Measurements from ENCODE around the gene DNAJC15. TPM values are rescaled to one million over a fixed set of nuclear protein-coding genes. Genes with fewer than 3 reads are reported as not detected.

Gene DNAJC15
- total RNA-seq, 2 donors from 2014 or later = 7.5 to 15.6 TPM

DNA sequence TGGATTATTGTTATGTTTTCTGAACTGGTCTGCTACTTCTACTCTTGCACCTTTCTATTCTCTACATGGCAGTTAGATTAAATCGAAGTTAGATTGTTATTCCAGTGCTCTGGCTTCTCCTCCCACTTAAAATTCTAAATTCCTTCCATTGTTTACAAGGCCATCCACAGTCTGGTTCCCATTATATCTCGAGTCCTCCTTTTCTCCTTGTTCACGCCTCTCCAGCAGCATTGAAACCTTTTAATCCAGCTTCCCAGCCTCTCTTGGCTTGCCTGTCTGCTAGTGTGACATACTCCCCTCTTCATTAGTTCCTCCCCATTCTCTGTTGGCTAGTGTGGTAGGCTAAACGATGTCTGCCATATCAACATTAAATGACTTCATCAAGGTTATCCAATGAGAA lies 54.5 kb downstream of the DNAJC15 start:
- no peaks in the 10 kb centered on the region for H3K27me3 Mint-ChIP-seq
- peak overlapping the region; percentile 5 for H3K27ac Mint-ChIP-seq
- H3K4me1 Mint-ChIP-seq = peaks cover 24% of the 10 kb centered on the region
- no peak for ATAC-seq (replicated peaks)
- peaks cover 31% of the 10 kb centered on the region for H3K36me3 Mint-ChIP-seq (ENCODE audit: low read depth)
- H3K4me3 Mint-ChIP-seq = no peak overlapping the region
- no peaks in the 10 kb centered on the region for H3K9me3 Mint-ChIP-seq

DNA sequence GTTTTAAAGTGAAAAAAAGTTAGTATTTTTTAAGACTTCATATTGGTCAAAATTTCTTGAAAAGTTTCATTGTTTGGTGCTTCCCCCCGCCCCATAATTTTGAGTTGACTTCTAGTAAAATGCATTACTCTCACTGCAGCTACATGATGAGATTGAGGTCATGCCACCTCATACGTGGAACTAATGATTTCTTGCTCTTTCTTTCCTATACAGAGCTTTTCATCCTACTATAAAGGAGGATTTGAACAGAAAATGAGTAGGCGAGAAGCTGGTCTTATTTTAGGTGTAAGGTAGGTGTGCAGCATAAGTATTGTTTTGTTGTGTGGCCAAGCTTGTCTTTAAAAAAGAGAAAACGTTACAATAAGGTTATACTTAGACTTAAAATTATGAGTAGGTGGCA lies 55.0 kb downstream of the DNAJC15 start:
- peak; percentile 40 for ATAC-seq (replicated peaks)
- Mint-ChIP-seq H3K27ac (no peak overlapping the region), H3K4me3 (no peak overlapping the region)

DNA sequence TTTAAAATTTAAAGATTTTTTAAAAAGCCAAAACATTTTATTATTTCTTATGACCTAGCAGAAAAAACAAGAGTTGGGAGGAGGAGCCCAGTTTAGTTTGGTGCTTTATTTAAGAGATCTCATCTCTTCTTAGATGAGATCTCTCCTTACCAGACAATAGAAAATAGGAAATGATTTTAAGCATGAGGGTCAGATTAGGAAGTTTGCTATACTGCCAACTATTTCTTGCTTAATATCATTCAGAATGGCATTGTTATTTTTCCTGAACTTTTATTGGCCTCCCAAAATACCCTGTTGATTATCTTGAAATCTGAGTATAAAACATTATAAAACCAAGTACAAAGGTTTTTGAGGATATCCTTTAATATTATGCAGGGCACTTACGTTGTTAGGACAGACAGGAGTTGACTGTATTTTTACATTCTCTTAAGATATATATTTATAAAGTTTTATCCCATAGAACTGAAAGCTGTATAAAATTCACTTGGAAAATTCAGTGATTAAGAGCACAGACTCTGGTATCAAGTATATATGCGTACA lies 56.1 kb downstream of the DNAJC15 start:
- no peaks in the 10 kb centered on the region for H3K9me3 Mint-ChIP-seq
- H3K27ac Mint-ChIP-seq = no peak overlapping the region
- H3K27me3 Mint-ChIP-seq = no peaks in the 10 kb centered on the region
- H3K4me1 Mint-ChIP-seq = peaks cover 24% of the 10 kb centered on the region
- peaks cover 31% of the 10 kb centered on the region for H3K36me3 Mint-ChIP-seq (ENCODE audit: low read depth)
- no peak for ATAC-seq (replicated peaks)
- H3K4me3 Mint-ChIP-seq = no peak overlapping the region

More for the DNA sequence above, 55.0 kb downstream of the DNAJC15 start:
- Mint-ChIP-seq H3K27me3 (no peaks in the 10 kb centered on the region), H3K36me3 (ENCODE audit: low read depth) (peaks cover 31% of the 10 kb centered on the region), H3K4me1 (peaks cover 24% of the 10 kb centered on the region), H3K9me3 (no peaks in the 10 kb centered on the region)

DNA sequence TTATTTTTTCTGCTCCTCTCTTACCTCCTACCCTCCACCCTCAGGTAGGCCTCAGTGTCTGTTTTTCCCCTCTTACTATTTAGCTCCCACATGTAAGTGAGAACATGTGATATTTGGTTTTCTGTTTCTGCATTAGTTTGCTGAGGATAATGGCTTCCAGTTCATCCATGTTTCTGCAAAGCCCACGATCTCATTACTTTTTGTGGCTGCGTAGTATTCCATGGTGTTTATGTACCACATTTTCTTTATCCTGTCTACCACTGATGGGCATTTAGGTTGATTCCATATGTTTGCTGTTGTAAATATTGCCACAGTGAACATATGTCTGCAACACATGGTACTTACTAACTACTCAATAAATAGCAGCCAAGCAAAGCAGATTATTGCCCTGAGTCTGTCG lies 56.8 kb downstream of the DNAJC15 start:
- Mint-ChIP-seq H3K9me3 (no peaks in the 10 kb centered on the region), H3K4me3 (no peak overlapping the region), H3K4me1 (peaks cover 20% of the 10 kb centered on the region), H3K27ac (no peak overlapping the region), H3K27me3 (no peaks in the 10 kb centered on the region), H3K36me3 (ENCODE audit: low read depth) (peaks cover 32% of the 10 kb centered on the region)
- no peak for ATAC-seq (replicated peaks)

DNA sequence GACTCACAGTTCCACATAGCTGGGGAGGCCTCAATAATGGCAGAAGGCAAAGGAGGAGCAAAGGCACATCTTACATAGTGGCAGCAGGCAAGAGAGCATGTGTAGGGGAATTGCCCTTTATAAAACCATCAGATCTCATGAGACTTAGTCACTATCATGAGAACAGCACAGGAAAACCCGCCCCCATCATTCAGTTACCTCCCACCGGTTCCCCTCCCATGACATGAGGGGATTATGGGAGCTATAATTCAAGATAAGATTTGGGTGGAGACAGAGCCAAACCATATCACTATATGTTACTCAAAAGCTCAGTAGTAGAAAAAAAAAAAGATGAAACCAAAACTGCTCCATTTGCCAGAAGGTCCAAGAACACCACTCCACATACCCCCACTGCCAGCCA lies 58.5 kb downstream of the DNAJC15 start:
- no peak overlapping the region for H3K4me3 Mint-ChIP-seq
- H3K36me3 Mint-ChIP-seq (ENCODE audit: low read depth) = peaks cover 48% of the 10 kb centered on the region

DNA sequence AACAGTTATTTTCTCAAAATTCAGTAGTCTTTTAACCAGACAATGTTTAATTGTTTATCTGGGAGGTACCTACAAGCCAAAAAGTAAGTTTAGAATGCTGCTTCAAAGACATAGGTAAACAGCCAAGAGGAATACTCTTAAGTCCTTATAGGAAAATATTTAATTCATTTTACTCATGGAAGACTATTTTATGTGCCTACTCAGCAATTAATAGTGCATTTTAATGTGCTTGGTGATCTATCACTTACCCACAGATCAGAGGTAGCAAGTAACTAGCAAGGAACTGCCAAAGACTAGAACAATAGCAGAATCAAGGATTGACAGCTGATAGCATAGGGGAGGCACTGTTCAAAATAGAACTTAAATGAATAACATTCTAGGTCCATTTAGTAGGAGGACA lies 60.4 kb downstream of the DNAJC15 start:
- Mint-ChIP-seq H3K4me1 (peaks cover 5% of the 10 kb centered on the region), H3K27ac (no peak overlapping the region), H3K27me3 (no peaks in the 10 kb centered on the region), H3K9me3 (no peaks in the 10 kb centered on the region), H3K4me3 (no peak overlapping the region), H3K36me3 (ENCODE audit: low read depth) (peaks cover 60% of the 10 kb centered on the region)
- ATAC-seq (replicated peaks) = no peak

More for the DNA sequence above, 58.5 kb downstream of the DNAJC15 start:
- ATAC-seq (replicated peaks) = no peak
- Mint-ChIP-seq H3K4me1 (peaks cover 16% of the 10 kb centered on the region), H3K9me3 (no peaks in the 10 kb centered on the region), H3K27me3 (no peaks in the 10 kb centered on the region), H3K27ac (no peak overlapping the region)

DNA sequence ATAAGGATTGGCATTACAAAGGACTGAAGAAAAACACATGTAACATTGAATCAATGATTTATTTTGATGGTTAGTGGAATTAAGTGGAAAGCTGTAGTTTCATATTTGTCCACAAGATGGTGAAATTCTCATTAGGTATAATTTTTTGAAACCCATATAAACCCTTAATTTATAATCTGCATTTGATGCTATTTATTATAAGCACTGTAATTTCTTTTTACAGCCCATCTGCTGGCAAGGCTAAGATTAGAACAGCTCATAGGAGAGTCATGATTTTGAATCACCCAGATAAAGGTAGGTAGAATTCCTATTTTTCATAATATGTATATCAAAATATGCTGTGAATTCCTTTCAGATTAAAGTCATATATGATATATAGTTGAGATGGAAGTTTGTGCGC lies 62.2 kb downstream of the DNAJC15 start:
- Mint-ChIP-seq H3K27ac (no peak overlapping the region), H3K9me3 (no peaks in the 10 kb centered on the region), H3K4me1 (peaks cover 5% of the 10 kb centered on the region), H3K36me3 (ENCODE audit: low read depth) (peaks cover 55% of the 10 kb centered on the region), H3K4me3 (no peak overlapping the region), H3K27me3 (no peaks in the 10 kb centered on the region)
- no peak for ATAC-seq (replicated peaks)

DNA sequence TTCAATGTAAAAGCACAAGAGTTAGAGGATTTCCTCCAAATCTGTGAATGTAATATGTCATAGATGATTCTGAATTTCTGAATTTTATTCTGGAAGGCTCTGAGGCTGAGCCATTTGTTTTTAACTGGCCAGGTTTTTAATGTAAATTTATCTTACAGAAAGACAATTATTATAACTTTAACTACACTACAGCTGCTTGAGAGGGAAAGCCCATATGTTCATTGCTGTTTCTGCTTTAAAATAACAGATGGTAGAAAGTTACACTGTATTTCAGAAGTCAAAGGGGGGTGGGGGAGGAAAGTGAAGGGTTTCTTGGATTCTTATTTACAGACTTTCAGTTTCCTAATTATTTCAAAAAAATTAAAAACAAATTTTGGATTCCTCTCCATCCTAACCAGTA lies 62.8 kb downstream of the DNAJC15 start:
- H3K4me1 Mint-ChIP-seq = peaks cover 5% of the 10 kb centered on the region
- H3K36me3 Mint-ChIP-seq (ENCODE audit: low read depth) = peaks cover 54% of the 10 kb centered on the region
- no peak overlapping the region for H3K27ac Mint-ChIP-seq
- H3K9me3 Mint-ChIP-seq = no peaks in the 10 kb centered on the region
- H3K4me3 Mint-ChIP-seq = no peak overlapping the region
- ATAC-seq (replicated peaks) = no peak
- H3K27me3 Mint-ChIP-seq = no peaks in the 10 kb centered on the region

DNA sequence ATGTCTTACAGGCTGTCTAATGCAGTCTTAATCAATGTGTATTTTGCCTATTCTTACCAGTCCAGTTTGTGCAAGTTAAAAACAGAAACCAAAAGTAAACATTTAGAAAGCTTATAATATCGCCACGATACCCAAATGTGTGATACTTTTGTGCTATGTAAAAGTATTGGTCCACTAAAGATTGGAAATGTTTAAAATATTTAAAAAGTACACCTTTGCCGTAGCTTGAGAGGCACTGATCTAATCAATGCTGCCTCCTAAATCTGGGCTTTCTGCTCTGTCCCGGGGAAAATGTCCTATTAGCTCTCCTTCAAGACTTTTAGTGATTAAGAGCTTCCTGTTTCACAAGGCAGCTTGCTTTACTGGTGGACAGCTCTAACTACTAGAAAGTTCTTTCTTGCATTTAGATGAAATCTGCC lies 64.7 kb downstream of the DNAJC15 start:
- Mint-ChIP-seq H3K27me3 (no peaks in the 10 kb centered on the region), H3K4me1 (no peaks in the 10 kb centered on the region), H3K27ac (peak overlapping the region; percentile 43), H3K4me3 (peak overlapping the region; percentile 57), H3K9me3 (no peaks in the 10 kb centered on the region), H3K36me3 (ENCODE audit: low read depth) (peaks cover 52% of the 10 kb centered on the region)
- no peak for ATAC-seq (replicated peaks)

DNA sequence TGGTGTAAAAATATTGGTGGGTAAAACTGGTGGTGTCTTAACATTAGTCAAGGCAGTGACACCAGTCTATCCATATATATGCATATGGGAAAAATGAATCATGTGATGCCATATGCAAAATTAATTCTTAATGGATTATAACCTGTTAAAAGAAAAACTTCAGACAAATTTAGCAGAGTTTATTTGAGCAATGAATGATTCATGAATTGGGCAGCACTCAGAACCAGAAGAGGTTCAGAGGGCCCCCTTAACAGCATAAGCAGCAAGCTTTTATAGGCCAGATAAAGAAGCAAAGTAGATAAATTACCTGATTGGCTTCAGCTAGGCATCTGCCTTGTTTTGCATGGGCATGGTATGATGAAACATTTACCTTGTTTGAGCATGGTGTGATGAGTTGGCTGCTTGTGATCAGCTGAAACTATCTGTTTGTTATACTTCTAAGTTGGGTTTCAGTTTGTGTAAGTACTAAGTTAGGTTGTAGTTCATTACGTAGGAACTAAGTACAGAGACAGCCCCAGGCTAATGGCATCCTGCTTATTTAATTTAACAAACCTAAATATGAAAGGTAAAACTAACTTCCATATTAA lies 66.6 kb downstream of the DNAJC15 start:
- ATAC-seq (replicated peaks) = peak; percentile 63
- no peaks in the 10 kb centered on the region for H3K27me3 Mint-ChIP-seq
- H3K27ac Mint-ChIP-seq = no peak overlapping the region
- no peaks in the 10 kb centered on the region for H3K9me3 Mint-ChIP-seq
- H3K4me1 Mint-ChIP-seq = peaks cover 6% of the 10 kb centered on the region
- peaks cover 53% of the 10 kb centered on the region for H3K36me3 Mint-ChIP-seq (ENCODE audit: low read depth)
- no peak overlapping the region for H3K4me3 Mint-ChIP-seq

DNA sequence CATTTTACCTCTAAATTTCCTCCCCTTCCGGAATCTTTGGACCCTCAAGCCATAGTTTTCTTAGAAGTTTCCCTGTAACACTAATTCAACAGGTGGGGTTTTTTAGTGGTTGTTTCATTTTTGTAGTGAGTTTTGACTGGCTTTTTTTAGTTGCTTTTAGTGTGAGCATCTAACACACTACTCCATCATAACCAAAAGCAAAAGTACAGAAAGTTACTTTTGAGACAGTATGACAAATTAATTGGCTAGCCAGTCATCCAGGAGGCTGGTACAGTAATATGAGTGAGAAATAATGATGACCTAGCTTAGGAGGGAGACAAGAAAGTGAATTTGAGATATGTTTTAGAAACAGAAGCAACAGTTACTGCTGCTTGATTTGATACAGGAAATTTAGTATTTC lies 71.5 kb downstream of the DNAJC15 start:
- H3K36me3 Mint-ChIP-seq (ENCODE audit: low read depth) = peaks cover 26% of the 10 kb centered on the region
- ATAC-seq (replicated peaks) = peak; percentile 97
- H3K27me3 Mint-ChIP-seq = no peaks in the 10 kb centered on the region
- peak overlapping the region; percentile 51 for H3K4me3 Mint-ChIP-seq
- peaks cover 14% of the 10 kb centered on the region for H3K4me1 Mint-ChIP-seq
- no peaks in the 10 kb centered on the region for H3K9me3 Mint-ChIP-seq
- H3K27ac Mint-ChIP-seq = peak overlapping the region; percentile 78

DNA sequence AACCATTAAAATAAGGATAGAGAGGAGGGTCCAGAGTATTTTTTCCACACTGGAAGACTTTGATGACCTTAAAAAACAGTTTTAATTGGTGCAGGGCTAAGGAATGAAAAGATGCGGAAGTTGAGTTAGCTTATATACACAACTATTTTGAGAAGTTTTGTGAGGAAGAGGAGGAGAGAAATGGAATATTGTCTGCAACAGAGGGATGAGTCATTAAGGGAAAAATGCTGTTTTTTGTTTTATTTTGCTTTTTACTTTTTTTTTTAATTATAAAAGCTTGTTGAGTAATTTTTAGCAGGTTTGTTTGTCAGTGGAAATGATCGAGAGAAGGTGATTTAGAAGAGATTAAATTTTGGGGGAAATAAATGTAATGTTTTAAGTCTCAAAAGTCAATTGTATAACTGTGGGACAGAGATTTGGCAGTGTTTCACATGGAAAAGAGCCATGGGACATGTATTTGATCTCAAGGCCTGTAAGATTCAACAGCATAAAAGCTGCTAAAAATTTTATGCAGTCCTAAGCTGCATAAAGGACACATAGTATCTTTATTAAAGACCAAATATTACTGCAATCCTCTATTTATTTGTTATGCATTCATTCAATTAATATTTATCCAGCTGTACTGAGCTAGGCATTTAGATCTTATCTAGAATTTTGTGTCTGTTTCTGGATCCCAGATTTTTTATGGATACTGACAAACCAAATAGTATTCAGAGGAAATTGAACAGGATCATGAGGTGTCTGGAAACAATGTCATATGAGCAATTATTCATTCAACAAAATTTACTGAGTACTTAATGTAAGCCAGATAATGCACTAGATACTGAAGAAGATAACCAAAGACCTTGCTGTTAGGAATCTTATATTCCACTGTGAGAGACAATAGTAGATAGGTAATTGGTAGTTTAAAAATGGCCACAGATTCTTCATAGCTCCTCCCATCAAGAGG lies 72.7 kb downstream of the DNAJC15 start:
- peak overlapping the region; percentile 78 for H3K27ac Mint-ChIP-seq
- H3K27me3 Mint-ChIP-seq = no peaks in the 10 kb centered on the region
- ATAC-seq (replicated peaks) = no peak
- no peak overlapping the region for H3K4me3 Mint-ChIP-seq
- H3K9me3 Mint-ChIP-seq = peaks cover 3% of the 10 kb centered on the region
- H3K4me1 Mint-ChIP-seq = peaks cover 14% of the 10 kb centered on the region
- peaks cover 25% of the 10 kb centered on the region for H3K36me3 Mint-ChIP-seq (ENCODE audit: low read depth)

DNA sequence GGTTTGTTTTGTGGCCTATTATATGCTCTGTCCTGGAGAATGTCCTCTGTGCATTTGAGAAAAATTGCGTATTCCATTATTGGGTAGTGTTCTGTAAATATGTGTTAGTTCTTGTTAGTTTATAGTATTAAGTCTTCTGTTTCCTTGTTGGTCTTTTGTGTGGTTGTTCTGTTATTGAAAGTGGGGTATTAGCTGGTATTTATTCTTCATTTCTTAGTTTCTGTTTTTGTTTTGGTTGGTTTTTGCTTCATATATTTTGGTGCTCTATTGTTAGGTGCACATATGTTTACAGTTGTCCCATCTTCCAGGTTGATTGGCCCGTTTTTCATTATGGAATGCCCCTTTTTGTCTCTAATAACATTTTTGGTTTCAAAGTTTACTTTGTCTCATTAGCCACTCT lies 77.3 kb downstream of the DNAJC15 start:
- no peaks in the 10 kb centered on the region for H3K27me3 Mint-ChIP-seq

DNA sequence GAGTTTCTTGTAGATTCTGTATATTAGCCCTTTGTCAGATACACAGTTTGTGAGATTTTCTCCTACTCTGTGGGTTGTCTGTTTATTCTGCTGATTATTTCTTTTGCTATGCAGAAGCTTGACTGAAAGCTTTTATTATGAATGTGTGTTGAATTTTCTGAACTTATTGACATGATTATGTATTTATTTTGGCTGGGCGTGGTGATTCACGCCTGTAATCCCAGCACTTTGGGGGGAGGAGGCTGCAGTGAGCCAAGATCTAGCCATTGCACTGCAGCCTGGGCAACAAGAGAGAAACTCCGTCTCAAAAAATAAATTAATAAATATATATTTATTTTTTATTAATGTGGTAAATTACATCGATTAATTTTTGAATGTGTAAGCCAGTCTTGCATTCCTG lies 78.9 kb downstream of the DNAJC15 start:
- Mint-ChIP-seq H3K36me3 (ENCODE audit: low read depth) (peaks cover 7% of the 10 kb centered on the region), H3K4me3 (no peak overlapping the region), H3K9me3 (peaks cover 3% of the 10 kb centered on the region), H3K27me3 (no peaks in the 10 kb centered on the region), H3K4me1 (no peaks in the 10 kb centered on the region), H3K27ac (no peak overlapping the region)
- no peak for ATAC-seq (replicated peaks)

More for the DNA sequence above, 77.3 kb downstream of the DNAJC15 start:
- Mint-ChIP-seq H3K36me3 (ENCODE audit: low read depth) (peaks cover 9% of the 10 kb centered on the region), H3K27ac (no peak overlapping the region), H3K9me3 (peaks cover 3% of the 10 kb centered on the region), H3K4me1 (peaks cover 1% of the 10 kb centered on the region), H3K4me3 (no peak overlapping the region)
- no peak for ATAC-seq (replicated peaks)

DNA sequence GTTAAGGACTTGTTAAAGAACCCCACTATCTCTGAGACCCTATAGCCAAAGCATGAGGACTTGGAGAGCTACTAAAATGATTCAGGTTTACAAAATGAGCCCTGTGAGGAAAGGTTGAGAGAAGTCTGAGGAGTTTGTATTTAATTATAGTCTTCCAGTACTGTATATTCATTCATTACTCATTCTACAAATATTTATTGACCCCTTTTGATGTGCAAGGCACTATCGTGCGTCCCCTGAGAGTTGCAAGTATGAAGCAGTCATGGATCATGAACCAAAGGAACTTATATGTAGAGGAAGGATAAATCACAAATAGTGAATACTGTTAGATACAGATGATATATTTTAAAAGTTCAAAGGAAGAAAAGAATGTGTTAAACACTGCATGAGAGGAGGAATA lies 84.4 kb downstream of the DNAJC15 start:
- Mint-ChIP-seq H3K9me3 (no peaks in the 10 kb centered on the region), H3K36me3 (ENCODE audit: low read depth) (peaks cover 23% of the 10 kb centered on the region), H3K27me3 (no peaks in the 10 kb centered on the region), H3K4me1 (no peaks in the 10 kb centered on the region), H3K27ac (no peak overlapping the region), H3K4me3 (no peak overlapping the region)
- ATAC-seq (replicated peaks) = no peak
